ENCODE results near the gene RPS14.
"Not testable (repeated sequence)": the region's sequence is repeated elsewhere in the genome, so short reads cannot be mapped to it uniquely, and the experiment has no call there.

The RPS14 gene

GRCh38 chr5:150443242-150444075 is 6.1 kb downstream of the RPS14 start:
- DNase-seq = peak; percentile 22

GRCh38 chr5:150442699-150443080 is 6.8 kb downstream of the RPS14 start:
- DNase-seq = no peak

- no peak for DNase-seq
Measured at GRCh38 chr5:150441813-150442698, 7.5 kb downstream of the RPS14 start.

- DNase-seq = no peak
Measured at GRCh38 chr5:150440948-150441812, 8.4 kb downstream of the RPS14 start.

- no peak for DNase-seq
Measured at GRCh38 chr5:150438873-150439546, 10.5 kb downstream of the RPS14 start.

GRCh38 chr5:150436141-150436680 is 13.3 kb downstream of the RPS14 start:
- peak; percentile 92 for DNase-seq

GRCh38 chr5:150434464-150434863 is 15.1 kb downstream of the RPS14 start:
- DNase-seq = no peak

- no peak for DNase-seq
Measured at GRCh38 chr5:150431574-150431973, 18.0 kb downstream of the RPS14 start.

- no peak for DNase-seq
Measured at GRCh38 chr5:150431048-150431447, 18.5 kb downstream of the RPS14 start.

GRCh38 chr5:150429410-150429873 is 20.1 kb downstream of the RPS14 start:
- no peak for DNase-seq

- no peak for DNase-seq
Measured at GRCh38 chr5:150428978-150429377, 20.6 kb downstream of the RPS14 start.

GRCh38 chr5:150428106-150428876 is 21.2 kb downstream of the RPS14 start:
- no peak for DNase-seq

- DNase-seq = not testable (repeated sequence)
Measured at GRCh38 chr5:150426165-150426564, 23.4 kb downstream of the RPS14 start.

- no peak for DNase-seq
Measured at GRCh38 chr5:150422758-150423157, 26.8 kb downstream of the RPS14 start.

- no peak for DNase-seq
Measured at GRCh38 chr5:150422075-150422474, 27.5 kb downstream of the RPS14 start.

GRCh38 chr5:150419630-150420270 is 29.8 kb downstream of the RPS14 start:
- DNase-seq = no peak

- DNase-seq = not testable (repeated sequence)
Measured at GRCh38 chr5:150413902-150414790, 35.4 kb downstream of the RPS14 start.

- no peak for DNase-seq
Measured at GRCh38 chr5:150413176-150413901, 36.2 kb downstream of the RPS14 start.

Data from activated CD4-positive, alpha-beta T cell treated with anti-CD3 and anti-CD28 coated beads, Interleukin-2, amount 50 U/mL, for 16 hours (primary cell).